Esophagus muscularis mucosa (tissue), 3 donors: ENCODE measurements around the gene ABHD6.

Source experiments
- POLR2AphosphoS5 ChIP-seq, 2 donors: sonication (generic); formaldehyde crosslinking; IDR thresholded peaks; one replicate each; pipeline ENCODE4 v1.6.1; 2017; ENCODE audit warnings: antibody characterized with exemption in 2 of 2
- TF ChIP-seq, protein P1 (sequence below), 3 experiments: fragments of 200-600 bp in 2 of 3; fragments of 450-650 bp in 1 of 3; sonication (generic) in 2 of 3; IDR thresholded peaks; one replicate each; pipeline ENCODE4 v1.5.1; 2017 to 2019; ENCODE audit warnings: antibody characterized with exemption in 3 of 3, mild to moderate bottlenecking in 2 of 3, moderate library complexity in 1 of 3

DNA sequence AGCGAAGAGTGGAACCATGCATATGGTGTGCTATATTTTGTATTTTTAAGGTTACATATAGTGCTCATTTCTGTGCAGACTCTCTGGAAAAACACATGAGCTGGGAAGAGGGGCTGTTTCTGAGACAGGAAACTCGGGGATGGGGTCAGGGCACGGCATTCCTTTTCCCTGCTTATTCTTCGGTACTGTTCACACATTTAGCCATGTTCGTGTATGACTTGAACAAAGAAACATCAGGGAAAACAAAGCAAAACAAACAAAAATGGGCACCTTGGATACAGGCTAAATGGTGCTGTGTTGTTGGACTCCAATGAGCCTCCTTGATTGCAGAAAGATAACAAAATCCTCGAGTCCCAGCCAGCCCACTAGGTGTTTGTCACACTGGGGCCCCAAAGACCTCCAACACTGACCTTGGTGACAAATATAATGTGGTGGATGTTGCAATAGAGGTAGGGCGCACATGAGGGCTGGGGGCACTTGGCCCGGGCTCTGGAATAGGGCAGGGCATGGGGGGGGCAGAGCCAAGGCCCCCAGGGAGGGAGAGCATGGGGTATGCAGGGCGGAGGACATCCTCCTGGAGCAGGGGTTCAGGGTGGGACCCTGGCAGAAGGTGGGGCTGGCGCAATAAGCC lies 46.1 kb upstream of the ABHD6 start:
- no peak for TF ChIP-seq POLR2AphosphoS5 (IDR thresholded peaks at IDR 0.05)
- TF ChIP-seq, protein P1, sequence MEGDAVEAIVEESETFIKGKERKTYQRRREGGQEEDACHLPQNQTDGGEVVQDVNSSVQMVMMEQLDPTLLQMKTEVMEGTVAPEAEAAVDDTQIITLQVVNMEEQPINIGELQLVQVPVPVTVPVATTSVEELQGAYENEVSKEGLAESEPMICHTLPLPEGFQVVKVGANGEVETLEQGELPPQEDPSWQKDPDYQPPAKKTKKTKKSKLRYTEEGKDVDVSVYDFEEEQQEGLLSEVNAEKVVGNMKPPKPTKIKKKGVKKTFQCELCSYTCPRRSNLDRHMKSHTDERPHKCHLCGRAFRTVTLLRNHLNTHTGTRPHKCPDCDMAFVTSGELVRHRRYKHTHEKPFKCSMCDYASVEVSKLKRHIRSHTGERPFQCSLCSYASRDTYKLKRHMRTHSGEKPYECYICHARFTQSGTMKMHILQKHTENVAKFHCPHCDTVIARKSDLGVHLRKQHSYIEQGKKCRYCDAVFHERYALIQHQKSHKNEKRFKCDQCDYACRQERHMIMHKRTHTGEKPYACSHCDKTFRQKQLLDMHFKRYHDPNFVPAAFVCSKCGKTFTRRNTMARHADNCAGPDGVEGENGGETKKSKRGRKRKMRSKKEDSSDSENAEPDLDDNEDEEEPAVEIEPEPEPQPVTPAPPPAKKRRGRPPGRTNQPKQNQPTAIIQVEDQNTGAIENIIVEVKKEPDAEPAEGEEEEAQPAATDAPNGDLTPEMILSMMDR (IDR thresholded peaks at IDR 0.05): no peak
